Lower leg skin (tissue), 4 donors: ENCODE measurements around the gene FAM107B. TPM values are rescaled to one million over a fixed set of nuclear protein-coding genes. Genes with fewer than 3 reads are reported as not detected.
A peak's percentile ranks its signal among the peaks of the same experiment; 100 is the strongest.

ENCODE experiments used
- DNase-seq, 2 donors: peaks; one replicate each; pipeline ENCODE4 v3.0.0-alpha.2; 2019; ENCODE audit warnings: low spot score in 2 of 2
- H3K4me3 ChIP-seq: fragments of 200-600 bp; sonication (generic); 2 replicates; pipeline ENCODE4 v1.5.1; 2017; ENCODE audit warnings: mild to moderate bottlenecking, low read depth; ENCODE audit not compliant: poor library complexity, severe bottlenecking
- POLR2A ChIP-seq, 2 donors: fragments of 450-650 bp; IDR thresholded peaks; one replicate each; pipeline ENCODE4 v1.6.1; 2016 to 2017; ENCODE audit warnings: antibody characterized with exemption in 2 of 2, mild to moderate bottlenecking in 1 of 2, moderate library complexity in 1 of 2
- WGBS, 2 donors: methylation state at CpG; one replicate each; pipeline ENCODE4 v1.1.5; 2018; 5-methylcytosine and 5-hydroxymethylcytosine counted together
- intact Hi-C: fragments of 100-400 bp; cut with DNase I; formaldehyde crosslinking; loops from one replicate; pipeline ENCODE4 v1.15.0; 2023; ENCODE audit warnings: low total_unique reads
- total RNA-seq, 4 donors: library from RNA; depleted of rRNA; stranded (reverse); fragments of >200 nt; gene quantifications; one replicate each; pipeline ENCODE4 v1.1.0, GENCODE V29; 2016
- TF ChIP-seq, protein P1 (sequence below), 3 donors: fragments of 450-650 bp; IDR thresholded peaks; one replicate each; pipeline ENCODE4 v1.5.1; 2016; ENCODE audit warnings: antibody characterized with exemption in 3 of 3, mild to moderate bottlenecking in 3 of 3, moderate library complexity in 2 of 3

Gene FAM107B
- total RNA-seq, 4 donors from 2014 or later: 28.3 to 52.7 (median 31.0) TPM

DNA sequence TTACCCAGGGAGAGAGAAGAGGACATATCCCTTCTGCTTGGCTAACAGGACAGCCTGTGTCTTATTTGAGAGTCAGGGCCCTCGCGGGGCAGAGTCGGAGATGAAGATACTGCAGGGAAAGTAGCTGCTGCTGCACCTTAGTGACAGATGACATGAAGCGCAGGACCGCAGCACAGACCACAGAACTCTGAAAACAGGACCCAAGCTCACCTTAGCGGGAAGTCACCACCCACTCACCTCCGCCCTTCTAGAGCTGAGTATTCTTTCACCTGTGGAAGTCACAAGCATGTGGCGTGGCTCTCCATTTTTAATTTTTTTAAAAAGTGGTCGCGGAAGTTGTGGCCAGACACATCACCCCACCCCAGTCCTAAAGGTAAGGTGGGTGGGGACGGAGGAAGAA lies 191.4 kb downstream of the FAM107B start:
- intact Hi-C loops: no loop called here
- no peak overlapping the region for H3K4me3 ChIP-seq
- WGBS, 2 donors: 94% methylated on average over 11 of the region's 11 CpGs
- no peak for TF ChIP-seq POLR2A (IDR thresholded peaks at IDR 0.05)
- TF ChIP-seq, protein P1, sequence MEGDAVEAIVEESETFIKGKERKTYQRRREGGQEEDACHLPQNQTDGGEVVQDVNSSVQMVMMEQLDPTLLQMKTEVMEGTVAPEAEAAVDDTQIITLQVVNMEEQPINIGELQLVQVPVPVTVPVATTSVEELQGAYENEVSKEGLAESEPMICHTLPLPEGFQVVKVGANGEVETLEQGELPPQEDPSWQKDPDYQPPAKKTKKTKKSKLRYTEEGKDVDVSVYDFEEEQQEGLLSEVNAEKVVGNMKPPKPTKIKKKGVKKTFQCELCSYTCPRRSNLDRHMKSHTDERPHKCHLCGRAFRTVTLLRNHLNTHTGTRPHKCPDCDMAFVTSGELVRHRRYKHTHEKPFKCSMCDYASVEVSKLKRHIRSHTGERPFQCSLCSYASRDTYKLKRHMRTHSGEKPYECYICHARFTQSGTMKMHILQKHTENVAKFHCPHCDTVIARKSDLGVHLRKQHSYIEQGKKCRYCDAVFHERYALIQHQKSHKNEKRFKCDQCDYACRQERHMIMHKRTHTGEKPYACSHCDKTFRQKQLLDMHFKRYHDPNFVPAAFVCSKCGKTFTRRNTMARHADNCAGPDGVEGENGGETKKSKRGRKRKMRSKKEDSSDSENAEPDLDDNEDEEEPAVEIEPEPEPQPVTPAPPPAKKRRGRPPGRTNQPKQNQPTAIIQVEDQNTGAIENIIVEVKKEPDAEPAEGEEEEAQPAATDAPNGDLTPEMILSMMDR (IDR thresholded peaks at IDR 0.05): no peak
- no peak for DNase-seq

GRCh38 chr10:14581553-14582321 lies 193.0 kb downstream of the FAM107B start:
- whole genome bisulfite sequencing, 2 donors: 93 to 96% methylated on average over 7 of the region's 7 CpGs
- H3K4me3 ChIP-seq: no peak overlapping the region
- TF ChIP-seq, protein P1 (IDR thresholded peaks at IDR 0.05): no peak
- TF ChIP-seq POLR2A (IDR thresholded peaks at IDR 0.05): no peak
- DNase-seq: no peak
- intact Hi-C loops: no loop called here

GRCh38 chr10:14580671-14581332 lies 193.9 kb downstream of the FAM107B start:
- 84 to 86% methylated on average over 13 of the region's 13 CpGs for WGBS, 2 donors
- intact Hi-C loops: no loop called here
- peak in 1 of 2 donors; percentile 66 for DNase-seq
- TF ChIP-seq, protein P1 (IDR thresholded peaks at IDR 0.05): no peak
- no peak for TF ChIP-seq POLR2A (IDR thresholded peaks at IDR 0.05)
- no peak overlapping the region for H3K4me3 ChIP-seq

- intact Hi-C loops: no loop called here
- no peak for DNase-seq
- no peak for TF ChIP-seq POLR2A (IDR thresholded peaks at IDR 0.05)
- TF ChIP-seq, protein P1 (IDR thresholded peaks at IDR 0.05): no peak
- no peak overlapping the region for H3K4me3 ChIP-seq
- 97 to 100% methylated on average over 1 of the region's 1 CpG for WGBS, 2 donors
Measured at GRCh38 chr10:14579405-14579804, 195.3 kb downstream of the FAM107B start.

DNA sequence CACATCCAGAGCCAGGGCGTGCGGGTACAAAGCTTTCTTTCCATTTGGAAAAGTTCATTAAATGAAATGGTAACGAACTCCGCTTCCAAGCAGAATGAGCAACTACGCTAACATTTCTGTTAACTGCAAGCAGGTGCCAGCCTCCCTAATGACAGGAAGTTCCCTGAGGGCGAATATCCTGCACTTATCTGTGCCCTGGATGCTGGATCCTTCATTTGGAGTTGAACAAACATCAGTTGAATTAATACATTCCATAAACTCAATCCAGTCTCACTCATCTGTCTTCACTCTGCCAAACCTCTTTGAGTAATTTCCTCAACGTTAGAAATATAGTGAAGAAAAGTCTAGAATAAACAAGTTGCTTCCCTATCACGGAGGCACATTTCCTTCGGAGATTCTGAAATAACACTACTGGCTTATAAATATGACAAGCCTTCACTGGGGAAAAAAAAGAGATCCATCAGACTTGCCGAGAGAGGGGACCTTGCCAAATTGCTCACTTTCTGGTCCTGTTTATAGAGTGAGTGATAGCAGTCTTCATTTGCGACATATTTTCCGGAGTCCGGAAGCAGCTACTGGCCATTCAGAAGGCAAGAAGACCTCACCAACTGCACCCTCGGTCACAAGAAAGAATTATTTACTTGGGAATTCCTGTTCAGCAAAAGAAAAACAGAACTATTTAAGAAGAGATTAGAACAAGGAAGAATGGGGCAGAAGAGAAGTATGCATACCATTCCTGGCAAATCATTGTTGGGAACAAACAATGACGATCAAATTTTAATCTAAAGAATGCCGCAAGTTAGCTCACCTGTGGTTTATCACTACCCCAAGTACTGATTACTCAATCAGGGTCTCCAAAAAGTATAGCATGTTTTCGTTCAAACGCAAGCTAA lies 196.4 kb downstream of the FAM107B start:
- no peak for DNase-seq
- intact Hi-C loops: no loop called here
- H3K4me3 ChIP-seq: no peak overlapping the region
- 70 to 72% methylated on average over 18 of the region's 18 CpGs for WGBS, 2 donors
- TF ChIP-seq POLR2A (IDR thresholded peaks at IDR 0.05): no peak
- TF ChIP-seq, protein P1 (IDR thresholded peaks at IDR 0.05): no peak
